ENCODE data around the gene YIF1A. TPM values are rescaled to one million over a fixed set of nuclear protein-coding genes. Genes with fewer than 3 reads are reported as not detected.

YIF1A gene
- total and polyA plus RNA-seq, 2 donors (not counting 3 experiments of a cell fraction or from before 2014, with no cell fraction given) = 104 to 271 TPM

DNA sequence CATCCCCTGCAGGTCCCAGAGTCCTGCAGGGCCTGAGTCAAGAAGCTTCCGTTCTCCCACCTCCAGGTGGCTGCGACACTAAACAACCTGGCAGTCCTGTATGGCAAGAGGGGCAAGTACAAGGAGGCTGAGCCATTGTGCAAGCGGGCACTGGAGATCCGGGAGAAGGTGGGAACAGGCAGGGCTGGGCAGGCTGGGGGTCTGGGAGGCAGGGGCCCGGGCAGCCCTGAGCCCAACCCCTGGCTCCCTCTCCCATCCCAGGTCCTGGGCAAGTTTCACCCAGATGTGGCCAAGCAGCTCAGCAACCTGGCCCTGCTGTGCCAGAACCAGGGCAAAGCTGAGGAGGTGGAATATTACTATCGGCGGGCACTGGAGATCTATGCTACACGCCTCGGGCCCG, 25.2 kb downstream of the YIF1A start:
- BruUV-seq (replicated peaks) = no TSS peak
- peaks cover 0 to 42% of the 10 kb centered on the region in 2 experiments for H3K36me3 ChIP-seq (ENCODE audit: control insufficient read depth in 2 of 2, extremely low read depth in 1 of 2, insufficient read depth in 2 of 2, low read length in 2 of 2)
- FAIRE-seq = no peak
- H3K27me3 ChIP-seq (ENCODE audit: control insufficient read depth in 2 of 2, insufficient read depth in 2 of 2, low read length in 2 of 2) = no peaks in the 10 kb centered on the region
- POLR2A ChIA-PET = no interaction called here
- no peak overlapping the region for H3K9ac ChIP-seq (replicated peaks; ENCODE audit: extremely low read depth, insufficient read depth, low read length)
- no peaks in the 10 kb centered on the region for H3K9me3 ChIP-seq (replicated peaks; ENCODE audit: control insufficient read depth, insufficient read depth, low read length)
- intact Hi-C loops (cut with micrococcal nuclease) = no loop called here
- H3K79me2 ChIP-seq (ENCODE audit: control insufficient read depth, insufficient read depth, low read length) = peaks cover 1% of the 10 kb centered on the region
- H3K4me2 ChIP-seq (ENCODE audit: insufficient read depth, low read length) = no peak overlapping the region
- H3K4me3 ChIP-seq (replicated peaks in 1 of 3; ENCODE audit: insufficient read depth in 1 of 3, low read depth in 1 of 3, low read length in 3 of 3) = no peak overlapping the region
- CTCF ChIA-PET = interaction anchor here (2.3 kb wide), 1 partner anchor 19 kb away, joined by 7 read pairs; no protein-coding TSS in a partner anchor
- no peak overlapping the region for H3K27ac ChIP-seq (ENCODE audit: insufficient read depth, low read depth, low read length)
- no peak for TF ChIP-seq JUN (IDR thresholded peaks at IDR 0.05; ENCODE audit: borderline replicate concordance, insufficient read depth, insufficient read length, low read depth)
- TF ChIP-seq POLR2A (IDR thresholded peaks at IDR 0.05; ENCODE audit: low read depth, low read length) = no peak
- TF ChIP-seq POLR2AphosphoS5 (IDR thresholded peaks at IDR 0.05; ENCODE audit: insufficient read depth, low read depth, low read length) = no peak
- no peak for TF ChIP-seq FOS (IDR thresholded peaks at IDR 0.05; ENCODE audit: borderline replicate concordance, insufficient read depth, low read length)
- no peak for TF ChIP-seq MYC (IDR thresholded peaks at IDR 0.05; ENCODE audit: low read depth, low read length)
- dilution Hi-C loops (cut with MboI; ENCODE audit: extremely low pct_ligation_motif_present, low sequenced_read_pairs) = no loop called here
- no peaks in the 10 kb centered on the region for H3K9me1 ChIP-seq (replicated peaks; ENCODE audit: control insufficient read depth, extremely low read depth, insufficient read depth, low read length)
- peaks cover 6% of the 10 kb centered on the region for H3K4me1 ChIP-seq (ENCODE audit: control insufficient read depth, extremely low read depth, insufficient read depth, low read length)
- H2AFZ ChIP-seq (ENCODE audit: low read depth, low read length) = no peak overlapping the region
- no peaks in the 10 kb centered on the region for H4K20me1 ChIP-seq (replicated peaks; ENCODE audit: control insufficient read depth, extremely low read depth, insufficient read depth, low read length)
- DNase-seq (ENCODE audit: low read depth, low spot score) = no peak

DNA sequence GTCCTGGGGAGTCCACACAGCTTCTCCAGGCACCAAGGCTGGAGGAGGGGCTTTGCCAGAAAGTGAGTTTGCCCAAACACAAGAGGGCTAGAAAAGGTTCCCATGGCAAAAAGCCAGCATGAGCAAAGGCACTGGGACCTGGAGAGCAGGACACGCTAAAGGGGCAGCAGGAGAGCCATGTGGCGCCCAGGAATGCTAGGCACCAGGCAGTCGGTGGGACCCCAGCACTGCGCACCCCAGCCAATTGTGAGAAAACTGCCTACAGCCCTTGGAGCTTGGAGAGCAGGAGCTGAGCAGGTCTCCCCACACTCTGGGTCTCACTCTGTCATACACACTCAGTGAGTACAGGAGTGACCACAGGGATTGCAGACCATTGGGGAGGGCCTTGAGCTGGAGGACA, 25.7 kb downstream of the YIF1A start:
- intact Hi-C loops (cut with micrococcal nuclease) = no loop called here
- Histone ChIP-seq H4K20me1 (replicated peaks; ENCODE audit: control insufficient read depth, extremely low read depth, insufficient read depth, low read length) (no peaks in the 10 kb centered on the region), H3K9me1 (replicated peaks; ENCODE audit: control insufficient read depth, extremely low read depth, insufficient read depth, low read length) (no peaks in the 10 kb centered on the region), H3K79me2 (ENCODE audit: control insufficient read depth, insufficient read depth, low read length) (peaks cover 4% of the 10 kb centered on the region), H3K4me2 (ENCODE audit: insufficient read depth, low read length) (no peak overlapping the region), H3K4me3 (replicated peaks in 1 of 3; ENCODE audit: insufficient read depth in 1 of 3, low read depth in 1 of 3, low read length in 3 of 3) (no peak overlapping the region), H3K9ac (replicated peaks; ENCODE audit: extremely low read depth, insufficient read depth, low read length) (no peak overlapping the region), H3K36me3 (ENCODE audit: control insufficient read depth in 2 of 2, extremely low read depth in 1 of 2, insufficient read depth in 2 of 2, low read length in 2 of 2) (peaks cover 0 to 42% of the 10 kb centered on the region in 2 experiments), H3K27ac (ENCODE audit: insufficient read depth, low read depth, low read length) (no peak overlapping the region), H3K4me1 (ENCODE audit: control insufficient read depth, extremely low read depth, insufficient read depth, low read length) (peaks cover 10% of the 10 kb centered on the region), H3K9me3 (replicated peaks; ENCODE audit: control insufficient read depth, insufficient read depth, low read length) (no peaks in the 10 kb centered on the region), H3K27me3 (ENCODE audit: control insufficient read depth in 2 of 2, insufficient read depth in 2 of 2, low read length in 2 of 2) (no peaks in the 10 kb centered on the region), H2AFZ (ENCODE audit: low read depth, low read length) (no peak overlapping the region)
- dilution Hi-C loops (cut with MboI; ENCODE audit: extremely low pct_ligation_motif_present, low sequenced_read_pairs) = no loop called here
- FAIRE-seq = no peak
- DNase-seq (ENCODE audit: low read depth, low spot score) = no peak
- BruUV-seq (replicated peaks) = no TSS peak
- ChIA-PET POLR2A (no interaction called here), CTCF (interaction anchor here (2.3 kb wide), 1 partner anchor 19 kb away, joined by 7 read pairs; no protein-coding TSS in a partner anchor)
- TF ChIP-seq MYC (IDR thresholded peaks at IDR 0.05; ENCODE audit: low read depth, low read length) (no peak), POLR2A (IDR thresholded peaks at IDR 0.05; ENCODE audit: low read depth, low read length) (no peak), POLR2AphosphoS5 (IDR thresholded peaks at IDR 0.05; ENCODE audit: insufficient read depth, low read depth, low read length) (no peak), CTCF (IDR thresholded peaks at IDR 0.05; ENCODE audit: extremely low read depth in 1 of 2, insufficient read depth in 1 of 2, low read depth in 1 of 2, low read length in 2 of 2) (no peak), MAX (IDR thresholded peaks at IDR 0.05; ENCODE audit: insufficient read depth, insufficient read length) (no peak), EZH2 (IDR thresholded peaks at IDR 0.05; ENCODE audit: borderline replicate concordance, low read depth, low read length, severe bottlenecking) (no peak), FOS (IDR thresholded peaks at IDR 0.05; ENCODE audit: borderline replicate concordance, insufficient read depth, low read length) (no peak), JUN (IDR thresholded peaks at IDR 0.05; ENCODE audit: borderline replicate concordance, insufficient read depth, insufficient read length, low read depth) (no peak), GATA2 (IDR thresholded peaks at IDR 0.05; ENCODE audit: insufficient read depth, insufficient read length, low read depth, low read length) (no peak)
